Stimulated activated CD4-positive, alpha-beta T cell treated with anti-CD3 and anti-CD28 coated beads, Interleukin-12 subunit alpha, Interleukin-12 subunit beta, amount 100 ng/mL, for 4 hours (primary cell): ENCODE results near the gene DDHD1.
A peak's percentile ranks its signal among the peaks of the same experiment; 100 is the strongest.
"Not testable (repeated sequence)": the region's sequence is repeated elsewhere in the genome, so short reads cannot be mapped to it uniquely, and the experiment has no call there.

Source experiments
- DNase-seq: peaks from one replicate; pipeline ENCODE4 v3.0.0-alpha.2; 2020

Gene DDHD1

GRCh38 chr14:53151523-53152183 is 1.5 kb downstream of the DDHD1 start:
- no peak for DNase-seq

- DNase-seq = no peak
Observed at GRCh38 chr14:53149668-53150316, 3.3 kb downstream of the DDHD1 start.

GRCh38 chr14:53148671-53149070 is 4.5 kb downstream of the DDHD1 start:
- no peak for DNase-seq

- DNase-seq = no peak
Observed at GRCh38 chr14:53147893-53148292, 5.2 kb downstream of the DDHD1 start.

- DNase-seq = no peak
Observed at GRCh38 chr14:53147208-53147607, 5.9 kb downstream of the DDHD1 start.

GRCh38 chr14:53146739-53147138 is 6.4 kb downstream of the DDHD1 start:
- DNase-seq = no peak

GRCh38 chr14:53144244-53144643 is 8.9 kb downstream of the DDHD1 start:
- DNase-seq = no peak

GRCh38 chr14:53140585-53140984 is 12.5 kb downstream of the DDHD1 start:
- DNase-seq = no peak

GRCh38 chr14:53137568-53138203 is 15.4 kb downstream of the DDHD1 start:
- DNase-seq = no peak

- DNase-seq = not testable (repeated sequence)
Observed at GRCh38 chr14:53130491-53130890, 22.6 kb downstream of the DDHD1 start.

GRCh38 chr14:53128303-53129028 is 24.7 kb downstream of the DDHD1 start:
- DNase-seq = no peak

- DNase-seq = no peak
Observed at GRCh38 chr14:53127832-53128231, 25.3 kb downstream of the DDHD1 start.

GRCh38 chr14:53127151-53127550 is 26.0 kb downstream of the DDHD1 start:
- no peak for DNase-seq

- DNase-seq = no peak
Observed at GRCh38 chr14:53126731-53127130, 26.4 kb downstream of the DDHD1 start.

GRCh38 chr14:53124786-53125185 is 28.3 kb downstream of the DDHD1 start:
- no peak for DNase-seq

- DNase-seq = not testable (repeated sequence)
Observed at GRCh38 chr14:53121419-53121818, 31.7 kb downstream of the DDHD1 start.

- DNase-seq = not testable (repeated sequence)
Observed at GRCh38 chr14:53117479-53117878, 35.6 kb downstream of the DDHD1 start.

GRCh38 chr14:53113989-53114388 is 39.1 kb downstream of the DDHD1 start:
- no peak for DNase-seq

- DNase-seq = no peak
Observed at GRCh38 chr14:53110096-53110495, 43.0 kb downstream of the DDHD1 start.

GRCh38 chr14:53109105-53110041 is 43.8 kb downstream of the DDHD1 start:
- peak; percentile 45 for DNase-seq

GRCh38 chr14:53108292-53109104 is 44.6 kb downstream of the DDHD1 start:
- DNase-seq = no peak

GRCh38 chr14:53106768-53107167 is 46.4 kb downstream of the DDHD1 start:
- DNase-seq = no peak
